ENCODE data around the gene SLC66A2.

SLC66A2 gene

GRCh38 chr18:79935499-79935898, 16.0 kb downstream of the SLC66A2 start:
- no peak for DNase-seq

- DNase-seq: no peak
These were observed 16.4 kb downstream of the SLC66A2 start for GRCh38 chr18:79935098-79935480.

- no peak for DNase-seq
These were observed 16.9 kb downstream of the SLC66A2 start for GRCh38 chr18:79934311-79935097.

GRCh38 chr18:79933765-79934164, 17.7 kb downstream of the SLC66A2 start:
- DNase-seq: no peak

- DNase-seq: no peak
These were observed 18.5 kb downstream of the SLC66A2 start for GRCh38 chr18:79932907-79933306.

- DNase-seq: no peak
These were observed 20.0 kb downstream of the SLC66A2 start for GRCh38 chr18:79931475-79931874.

- DNase-seq: no peak
These were observed 21.3 kb downstream of the SLC66A2 start for GRCh38 chr18:79930020-79930642.

GRCh38 chr18:79928563-79928960, 22.9 kb downstream of the SLC66A2 start:
- DNase-seq: no peak

GRCh38 chr18:79927607-79928562, 23.6 kb downstream of the SLC66A2 start:
- DNase-seq: no peak

- DNase-seq: no peak
These were observed 24.5 kb downstream of the SLC66A2 start for GRCh38 chr18:79926715-79927606.

GRCh38 chr18:79926306-79926705, 25.1 kb downstream of the SLC66A2 start:
- DNase-seq: no peak

GRCh38 chr18:79924814-79925731, 26.4 kb downstream of the SLC66A2 start:
- DNase-seq: no peak

- no peak for DNase-seq
These were observed 27.4 kb downstream of the SLC66A2 start for GRCh38 chr18:79923896-79924585.

- DNase-seq: peak; percentile 0
These were observed 28.5 kb downstream of the SLC66A2 start for GRCh38 chr18:79922971-79923411.

GRCh38 chr18:79921984-79922965, 29.2 kb downstream of the SLC66A2 start:
- peak; percentile 0 for DNase-seq

- DNase-seq: no peak
These were observed 32.4 kb downstream of the SLC66A2 start for GRCh38 chr18:79919089-79919488.

GRCh38 chr18:79918615-79919011, 32.8 kb downstream of the SLC66A2 start:
- DNase-seq: no peak

- DNase-seq: no peak
These were observed 33.4 kb downstream of the SLC66A2 start for GRCh38 chr18:79917853-79918614.

All from stimulated activated CD4-positive, alpha-beta T cell treated with anti-CD3 and anti-CD28 coated beads, Interleukin-15, amount 100 ng/mL, for 24 hours (primary cell).